ENCODE results near the gene EFCAB13.

GRCh38 chr17:47363171-47363570 lies 39.4 kb downstream of the EFCAB13 start:
- TF ChIP-seq POLR2A (IDR thresholded peaks at IDR 0.05) (no peak), CTCF (IDR thresholded peaks at IDR 0.05) (no peak)

Data from suprapubic skin (tissue), 3 donors.